Left lobe of liver (tissue), 2 donors: Measurements from ENCODE around the gene TRMU. TPM values are rescaled to one million over a fixed set of nuclear protein-coding genes. Genes with fewer than 3 reads are reported as not detected.
"Not testable (repeated sequence)": the region's sequence is repeated elsewhere in the genome, so short reads cannot be mapped to it uniquely, and the experiment has no call there.

Source experiments
- ATAC-seq: fragments of 200-7000 bp; cut with Tn5 transposase; one replicate; pipeline ENCODE4 v1.9.1; 2020; ENCODE audit warnings: mild to moderate bottlenecking, moderate library complexity
- DNase-seq: peaks from one replicate; pipeline ENCODE4 v3.0.0-alpha.2; 2020; ENCODE audit warnings: low spot score
- total RNA-seq: library from RNA; stranded (reverse); gene quantifications from one replicate; pipeline ENCODE4 v1.2.1, GENCODE V29; 2021
- donor health status: DM: no; HTN: no; CAD: no; lungs with moderate emphysema.
- donor health status: DM: no; HTN: yes; CAD: no.

The TRMU gene
- total RNA-seq, 1 donor from 2014 or later = 23.6 TPM

- ATAC-seq = no peak
- DNase-seq = no peak
These were observed 45.6 kb downstream of the TRMU start for GRCh38 chr22:46381142-46381541.

- ATAC-seq (no peak), DNase-seq (no peak)
These were observed 46.2 kb downstream of the TRMU start for GRCh38 chr22:46381731-46382130.

- DNase-seq (no peak), ATAC-seq (no peak)
These were observed 47.0 kb downstream of the TRMU start for GRCh38 chr22:46382524-46382923.

GRCh38 chr22:46386312-46386711, 50.8 kb downstream of the TRMU start:
- ATAC-seq = no peak
- no peak for DNase-seq

- no peak for ATAC-seq
- no peak for DNase-seq
These were observed 52.2 kb downstream of the TRMU start for GRCh38 chr22:46387748-46388147.

- ATAC-seq (no peak), DNase-seq (no peak)
These were observed 53.1 kb downstream of the TRMU start for GRCh38 chr22:46388647-46389046.

- DNase-seq = no peak
- no peak for ATAC-seq
These were observed 53.6 kb downstream of the TRMU start for GRCh38 chr22:46389081-46389480.

GRCh38 chr22:46390105-46390651, 54.7 kb downstream of the TRMU start:
- ATAC-seq = no peak
- no peak for DNase-seq

- peak; percentile 88 for ATAC-seq
- peak; percentile 85 for DNase-seq
These were observed 55.3 kb downstream of the TRMU start for GRCh38 chr22:46390652-46391301.

GRCh38 chr22:46391486-46392136, 56.1 kb downstream of the TRMU start:
- DNase-seq (peak; percentile 81), ATAC-seq (peak; percentile 76)

GRCh38 chr22:46392137-46392844, 56.8 kb downstream of the TRMU start:
- ATAC-seq = no peak
- no peak for DNase-seq

GRCh38 chr22:46393873-46394272, 58.4 kb downstream of the TRMU start:
- ATAC-seq (no peak), DNase-seq (no peak)

- DNase-seq (no peak), ATAC-seq (no peak)
These were observed 59.1 kb downstream of the TRMU start for GRCh38 chr22:46394622-46395021.

- ATAC-seq (no peak), DNase-seq (no peak)
These were observed 59.6 kb downstream of the TRMU start for GRCh38 chr22:46395145-46395544.

- DNase-seq, ATAC-seq: not testable (repeated sequence)
These were observed 61.5 kb downstream of the TRMU start for GRCh38 chr22:46397049-46397448.

GRCh38 chr22:46397514-46397913, 62.0 kb downstream of the TRMU start:
- no peak for ATAC-seq

GRCh38 chr22:46397951-46398350, 62.4 kb downstream of the TRMU start:
- no peak for DNase-seq
- no peak for ATAC-seq

More at GRCh38 chr22:46397514-46397913, 62.0 kb downstream of the TRMU start:
- DNase-seq = no peak

GRCh38 chr22:46399251-46400024, 63.9 kb downstream of the TRMU start:
- no peak for DNase-seq
- no peak for ATAC-seq

GRCh38 chr22:46401370-46401769, 65.9 kb downstream of the TRMU start:
- no peak for ATAC-seq
- no peak for DNase-seq

GRCh38 chr22:46402505-46402904, 67.0 kb downstream of the TRMU start:
- ATAC-seq (no peak), DNase-seq (no peak)

GRCh38 chr22:46403880-46404279, 68.4 kb downstream of the TRMU start:
- not testable (repeated sequence) for DNase-seq, ATAC-seq
